ENCODE results near the gene STAC3. TPM values are rescaled to one million over a fixed set of nuclear protein-coding genes. Genes with fewer than 3 reads are reported as not detected.

Gene STAC3
- total RNA-seq, 1 experiment from 2014 or later = 2.8 TPM

DNA sequence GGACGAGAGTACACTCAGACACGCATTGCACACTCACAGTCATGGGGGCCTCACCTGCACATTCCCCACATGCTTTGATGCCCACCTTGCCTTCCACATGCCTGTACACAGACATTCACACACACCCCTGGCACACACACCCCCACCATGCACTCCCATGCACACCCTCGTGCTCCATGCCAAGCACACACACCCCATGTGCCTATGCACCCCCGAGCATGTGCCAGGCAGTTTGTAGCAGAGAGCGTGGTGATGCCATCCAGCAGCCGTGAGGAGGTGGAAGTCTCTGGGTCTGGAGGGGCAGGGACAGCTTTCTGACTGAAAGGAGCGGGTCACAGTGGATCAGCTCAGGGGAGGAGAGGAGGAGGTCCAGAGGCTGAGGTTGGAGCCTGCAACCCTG is 45.1 kb downstream of the STAC3 start:
- Mint-ChIP-seq H3K9me3 (no peaks in the 10 kb centered on the region), H3K4me3 (no peak overlapping the region), H3K27ac (0 out of 7 replicates have a peak overlapping the region, but pooled peaks of 1 of the 3 experiments have one; percentile 21), H3K36me3 (ENCODE audit: insufficient read depth in 1 of 3, low read depth in 3 of 3) (peaks cover 48 to 91% (median 87%) of the 10 kb centered on the region in 3 experiments), H3K27me3 (ENCODE audit: low read depth) (no peaks in the 10 kb centered on the region), H3K4me1 (no peaks in the 10 kb centered on the region)
- Histone ChIP-seq H2BK5ac (ENCODE audit: insufficient read length, low read length) (no peak overlapping the region), H3K27ac (ENCODE audit: insufficient read length, low read depth, low read length) (no peak overlapping the region), H3K14ac (ENCODE audit: insufficient read depth, low read length) (no peak overlapping the region), H3T11ph (ENCODE audit: low read length) (no peak overlapping the region), H4K20me1 (ENCODE audit: control insufficient read depth, insufficient read depth, insufficient read length) (no peaks in the 10 kb centered on the region), H3K23me2 (ENCODE audit: insufficient read length, low read depth, low read length, poor library complexity, severe bottlenecking) (no peaks in the 10 kb centered on the region), H2BK15ac (ENCODE audit: low read depth, low read length) (no peak overlapping the region), H4K5ac (ENCODE audit: insufficient read length, low read depth, low read length) (no peak overlapping the region), H3K4me1 (ENCODE audit: insufficient read depth, low read length) (no peaks in the 10 kb centered on the region), H3K79me2 (ENCODE audit: insufficient read depth, low read length) (no peaks in the 10 kb centered on the region), H3K9ac (ENCODE audit: extremely low read depth, insufficient read length, low read length) (no peak overlapping the region), H3K79me1 (ENCODE audit: insufficient read depth, low read depth, low read length, poor library complexity, severe bottlenecking) (no peaks in the 10 kb centered on the region), H3K18ac (ENCODE audit: insufficient read length, low read depth, low read length) (no peak overlapping the region), H2BK12ac (ENCODE audit: insufficient read length, low read depth, low read length) (no peak overlapping the region), H2BK120ac (ENCODE audit: low read depth, low read length, poor library complexity, severe bottlenecking) (no peak overlapping the region), H3K9me3 (ENCODE audit: control insufficient read depth, low read depth, low read length) (no peaks in the 10 kb centered on the region), H3K4me2 (ENCODE audit: insufficient read depth, insufficient read length, low read length) (no peak overlapping the region), H3K4ac (ENCODE audit: low read depth, low read length) (no peak overlapping the region), H3K23ac (ENCODE audit: insufficient read length, low read depth, low read length) (no peak overlapping the region), H2BK20ac (ENCODE audit: low read depth, low read length, poor library complexity, severe bottlenecking) (no peak overlapping the region), H3K27me3 (ENCODE audit: insufficient read depth, low read length) (no peaks in the 10 kb centered on the region), H4K8ac (replicated peaks; ENCODE audit: insufficient read length, low read depth, low read length) (no peak overlapping the region), H4K91ac (ENCODE audit: insufficient read length, low read depth, low read length) (no peak overlapping the region), H2AK5ac (ENCODE audit: insufficient read length, low read length) (no peak overlapping the region), H2AFZ (ENCODE audit: low read length) (no peak overlapping the region), H3K56ac (ENCODE audit: insufficient read length, low read depth, low read length) (no peak overlapping the region)
- TF ChIP-seq, protein P1, sequence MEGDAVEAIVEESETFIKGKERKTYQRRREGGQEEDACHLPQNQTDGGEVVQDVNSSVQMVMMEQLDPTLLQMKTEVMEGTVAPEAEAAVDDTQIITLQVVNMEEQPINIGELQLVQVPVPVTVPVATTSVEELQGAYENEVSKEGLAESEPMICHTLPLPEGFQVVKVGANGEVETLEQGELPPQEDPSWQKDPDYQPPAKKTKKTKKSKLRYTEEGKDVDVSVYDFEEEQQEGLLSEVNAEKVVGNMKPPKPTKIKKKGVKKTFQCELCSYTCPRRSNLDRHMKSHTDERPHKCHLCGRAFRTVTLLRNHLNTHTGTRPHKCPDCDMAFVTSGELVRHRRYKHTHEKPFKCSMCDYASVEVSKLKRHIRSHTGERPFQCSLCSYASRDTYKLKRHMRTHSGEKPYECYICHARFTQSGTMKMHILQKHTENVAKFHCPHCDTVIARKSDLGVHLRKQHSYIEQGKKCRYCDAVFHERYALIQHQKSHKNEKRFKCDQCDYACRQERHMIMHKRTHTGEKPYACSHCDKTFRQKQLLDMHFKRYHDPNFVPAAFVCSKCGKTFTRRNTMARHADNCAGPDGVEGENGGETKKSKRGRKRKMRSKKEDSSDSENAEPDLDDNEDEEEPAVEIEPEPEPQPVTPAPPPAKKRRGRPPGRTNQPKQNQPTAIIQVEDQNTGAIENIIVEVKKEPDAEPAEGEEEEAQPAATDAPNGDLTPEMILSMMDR (conservative IDR thresholded peaks at IDR 0.05) = no peak
- no CpG with 5 or more reads among the region's 7 CpGs for WGBS (ENCODE audit: extremely low coverage, insufficient read length, low lambda C conversion rate)
- no peak for DNase-seq

All from H9 (cell line).